H9 (cell line): ENCODE measurements around the gene FERMT1. TPM values are rescaled to one million over a fixed set of nuclear protein-coding genes. Genes with fewer than 3 reads are reported as not detected.

ENCODE experiments used
- DNase-seq: peaks from one replicate; pipeline ENCODE4 v3.0.0-alpha.2; 2017
- H2AFZ ChIP-seq: one replicate; pipeline ENCODE4 v1.6.1; 2013; ENCODE audit warnings: mild to moderate bottlenecking, low read length, control low read depth, moderate library complexity
- H2AK5ac ChIP-seq: 2 replicates; pipeline ENCODE4 v1.6.1; 2013; ENCODE audit warnings: low read length, control low read depth, mixed read lengths; ENCODE audit not compliant: insufficient read length
- H2BK120ac ChIP-seq: one replicate; pipeline ENCODE4 v1.6.1; 2013; ENCODE audit warnings: low read depth, mild to moderate bottlenecking, low read length, control low read depth, inconsistent platforms; ENCODE audit not compliant: poor library complexity, severe bottlenecking
- H2BK12ac ChIP-seq: 2 replicates; pipeline ENCODE4 v1.6.1; 2013; ENCODE audit warnings: low read length, control low read depth, mixed read lengths, low read depth; ENCODE audit not compliant: insufficient read length
- H2BK15ac ChIP-seq: 2 replicates; pipeline ENCODE4 v1.6.1; 2013; ENCODE audit warnings: low read depth, low read length, control low read depth
- H2BK20ac ChIP-seq: one replicate; pipeline ENCODE4 v1.6.1; 2013; ENCODE audit warnings: low read depth, mild to moderate bottlenecking, low read length, control low read depth, inconsistent platforms; ENCODE audit not compliant: poor library complexity, severe bottlenecking
- H2BK5ac ChIP-seq: 2 replicates; pipeline ENCODE4 v1.6.1; 2013; ENCODE audit warnings: low read length, control low read depth, mixed read lengths; ENCODE audit not compliant: insufficient read length
- H3K14ac ChIP-seq: 2 replicates; pipeline ENCODE4 v1.6.1; 2013; ENCODE audit warnings: low read length, control low read depth; ENCODE audit not compliant: insufficient read depth
- H3K18ac ChIP-seq: 2 replicates; pipeline ENCODE4 v1.6.1; 2013; ENCODE audit warnings: low read depth, mild to moderate bottlenecking, mixed read lengths, low read length, control low read depth; ENCODE audit not compliant: insufficient read length
- H3K23ac ChIP-seq: 2 replicates; pipeline ENCODE4 v1.6.1; 2013; ENCODE audit warnings: low read length, control low read depth, mixed read lengths, low read depth; ENCODE audit not compliant: insufficient read length
- H3K23me2 ChIP-seq: 2 replicates; pipeline ENCODE4 v1.6.1; 2013; ENCODE audit warnings: low read depth, mild to moderate bottlenecking, mixed read lengths, low read length, control low read depth; ENCODE audit not compliant: insufficient read length, poor library complexity, severe bottlenecking
- H3K27ac ChIP-seq: 2 replicates; pipeline ENCODE4 v1.5.1; 2013; ENCODE audit warnings: low read length, control low read depth, mixed read lengths, low read depth; ENCODE audit not compliant: insufficient read length
- H3K27me3 ChIP-seq: 2 replicates; pipeline ENCODE4 v1.6.1; 2013; ENCODE audit warnings: low read length, control low read depth, inconsistent platforms; ENCODE audit not compliant: insufficient read depth
- H3K4ac ChIP-seq: 2 replicates; pipeline ENCODE4 v1.6.1; 2013; ENCODE audit warnings: low read depth, mild to moderate bottlenecking, control low read depth, inconsistent platforms, low read length, moderate library complexity
- H3K4me1 ChIP-seq: 2 replicates; pipeline ENCODE4 v1.6.1; 2013; ENCODE audit warnings: low read length, control low read depth, inconsistent platforms; ENCODE audit not compliant: insufficient read depth
- H3K4me2 ChIP-seq: 2 replicates; pipeline ENCODE4 v1.6.1; 2013; ENCODE audit warnings: low read length, control low read depth, mixed read lengths; ENCODE audit not compliant: insufficient read length, insufficient read depth
- H3K56ac ChIP-seq: 2 replicates; pipeline ENCODE4 v1.6.1; 2013; ENCODE audit warnings: low read depth, mild to moderate bottlenecking, mixed read lengths, low read length, control low read depth; ENCODE audit not compliant: insufficient read length
- H3K79me1 ChIP-seq: 2 replicates; pipeline ENCODE4 v1.6.1; 2013; ENCODE audit warnings: low read depth, mild to moderate bottlenecking, moderate library complexity, low read length, control low read depth, inconsistent platforms; ENCODE audit not compliant: insufficient read depth, poor library complexity, severe bottlenecking
- H3K79me2 ChIP-seq: 2 replicates; pipeline ENCODE4 v1.6.1; 2013; ENCODE audit warnings: low read length, control low read depth, inconsistent platforms; ENCODE audit not compliant: insufficient read depth
- H3K9ac ChIP-seq: 2 replicates; pipeline ENCODE4 v1.6.1; 2013; ENCODE audit warnings: low read length, control low read depth, mixed read lengths; ENCODE audit not compliant: insufficient read length; ENCODE audit errors: extremely low read depth
- H3K9me3 ChIP-seq: one replicate; pipeline ENCODE4 v1.6.1; 2013; ENCODE audit warnings: low read depth, low read length, inconsistent platforms; ENCODE audit not compliant: control insufficient read depth
- H3T11ph ChIP-seq: one replicate; pipeline ENCODE4 v1.6.1; 2013; ENCODE audit warnings: mild to moderate bottlenecking, low read length, control low read depth, inconsistent platforms
- H4K20me1 ChIP-seq: one replicate; pipeline ENCODE4 v1.6.1; 2013; ENCODE audit not compliant: control insufficient read depth, insufficient read length, insufficient read depth
- H4K5ac ChIP-seq: 2 replicates; pipeline ENCODE4 v1.6.1; 2013; ENCODE audit warnings: low read depth, mild to moderate bottlenecking, mixed read lengths, low read length, control low read depth; ENCODE audit not compliant: insufficient read length
- H4K8ac ChIP-seq: replicated peaks from 2 replicates; pipeline ENCODE4 v1.6.1; 2013; ENCODE audit warnings: low read length, control low read depth, mixed read lengths, low read depth; ENCODE audit not compliant: insufficient read length
- H4K91ac ChIP-seq: 2 replicates; pipeline ENCODE4 v1.6.1; 2013; ENCODE audit warnings: low read depth, mild to moderate bottlenecking, moderate library complexity, mixed read lengths, low read length, control low read depth; ENCODE audit not compliant: insufficient read length
- H3K27ac Mint-ChIP-seq, 3 experiments: 2 replicates in 2 of 3; 3 replicates in 1 of 3; pipeline ENCODE4 v1.8.0; 2020 to 2021; ENCODE audit warnings: mixed read lengths in 3 of 3, mild to moderate bottlenecking in 1 of 3, moderate library complexity in 1 of 3
- H3K27me3 Mint-ChIP-seq: 2 replicates; pipeline ENCODE4 v1.8.0; 2021; ENCODE audit warnings: low read depth, mild to moderate bottlenecking, moderate library complexity, mixed read lengths
- H3K36me3 Mint-ChIP-seq, 3 experiments: 2 replicates in 2 of 3; 3 replicates in 1 of 3; pipeline ENCODE4 v1.8.0; 2020 to 2021; ENCODE audit warnings: low read depth in 3 of 3, mixed read lengths in 3 of 3; ENCODE audit not compliant: insufficient read depth in 1 of 3
- H3K4me1 Mint-ChIP-seq, 2 experiments: 2 replicates each; pipeline ENCODE4 v1.8.0; 2020; ENCODE audit warnings: mixed read lengths in 2 of 2
- H3K4me3 Mint-ChIP-seq, 2 experiments: 2 replicates in 1 of 2; 3 replicates in 1 of 2; pipeline ENCODE4 v1.8.0; 2020 to 2021; ENCODE audit warnings: mild to moderate bottlenecking in 2 of 2, mixed read lengths in 2 of 2, moderate library complexity in 1 of 2
- H3K9me3 Mint-ChIP-seq, 2 experiments: 2 replicates in 1 of 2; 3 replicates in 1 of 2; pipeline ENCODE4 v1.8.0; 2020; ENCODE audit warnings: mild to moderate bottlenecking in 2 of 2, mixed read lengths in 2 of 2, moderate library complexity in 1 of 2
- CTCF ChIP-seq: fragments of 200-600 bp; sonication (generic); conservative IDR thresholded peaks from 3 replicates; pipeline ENCODE4 v1.8.0; 2021; ENCODE audit warnings: antibody characterized with exemption, mild to moderate bottlenecking
- total RNA-seq: library from RNA; stranded (reverse); gene quantifications from 2 replicates; pipeline ENCODE4 v1.2.1, GENCODE V29; 2021

Gene FERMT1
- total RNA-seq, 1 experiment from 2014 or later = 9.6 TPM

GRCh38 chr20:6099819-6100218, 23.0 kb downstream of the FERMT1 start:
- Histone ChIP-seq H2AFZ (no peak overlapping the region), H3K4me2 (no peak overlapping the region), H3K56ac (no peak overlapping the region), H3K14ac (no peak overlapping the region), H2BK12ac (no peak overlapping the region), H3K4ac (no peak overlapping the region), H2BK15ac (no peak overlapping the region), H2BK120ac (no peak overlapping the region), H3K18ac (no peak overlapping the region), H3K23ac (no peak overlapping the region), H3K79me2 (no peaks in the 10 kb centered on the region), H4K20me1 (no peaks in the 10 kb centered on the region), H3K9me3 (no peaks in the 10 kb centered on the region), H2BK20ac (no peak overlapping the region), H3K9ac (no peak overlapping the region), H4K5ac (no peak overlapping the region), H2BK5ac (no peak overlapping the region), H3K23me2 (no peaks in the 10 kb centered on the region), H3K79me1 (no peaks in the 10 kb centered on the region), H2AK5ac (no peak overlapping the region), H3K27ac (no peak overlapping the region), H3K4me1 (no peaks in the 10 kb centered on the region), H3K27me3 (no peaks in the 10 kb centered on the region), H3T11ph (no peak overlapping the region), H4K8ac (no peak overlapping the region), H4K91ac (no peak overlapping the region)
- Mint-ChIP-seq H3K27ac (no peak overlapping the region), H3K9me3 (no peaks in the 10 kb centered on the region), H3K4me1 (no peaks in the 10 kb centered on the region), H3K4me3 (no peak overlapping the region), H3K36me3 (peaks cover 0 to 2% (median 2%) of the 10 kb centered on the region in 3 experiments; a peak in 3 of 7 replicates), H3K27me3 (no peaks in the 10 kb centered on the region)
- no peak for TF ChIP-seq CTCF
- DNase-seq = no peak
